CD14-positive monocyte (primary cell): ENCODE measurements around the gene HDAC7. TPM values are rescaled to one million over a fixed set of nuclear protein-coding genes. Genes with fewer than 3 reads are reported as not detected.

Source experiments
- DNase-seq, 3 donors: peaks; one replicate each; pipeline ENCODE4 v3.0.0-alpha.2; 2011 to 2022
- H2AFZ ChIP-seq: 2 replicates; pipeline ENCODE4 v1.6.0; 2012; ENCODE audit warnings: mild to moderate bottlenecking, low read depth, low read length, inconsistent platforms; ENCODE audit not compliant: insufficient read depth, poor library complexity, severe bottlenecking
- H3K27ac ChIP-seq, 2 donors: 1 replicate in 1 of 2; 2 replicates in 1 of 2; pipeline ENCODE4 v1.5.1; 2012 to 2013; ENCODE audit warnings: low read length in 2 of 2, control low read depth in 1 of 2, inconsistent platforms in 1 of 2, low read depth in 1 of 2, mild to moderate bottlenecking in 1 of 2
- H3K27me3 ChIP-seq, 2 donors: one replicate each; pipeline versions ENCODE4 v1.6.0 to v1.6.1; 2011 to 2013; ENCODE audit warnings: low read length in 2 of 2; ENCODE audit not compliant: control insufficient read depth in 2 of 2, insufficient read depth in 2 of 2
- H3K36me3 ChIP-seq, 2 donors: replicated peaks in 1 of 2; 1 replicate in 1 of 2; 2 replicates in 1 of 2; pipeline versions ENCODE4 v1.5.1 to v1.6.1; 2012 to 2013; ENCODE audit warnings: low read length in 2 of 2, control low read depth in 1 of 2, inconsistent platforms in 1 of 2, mild to moderate bottlenecking in 1 of 2; ENCODE audit not compliant: insufficient read depth in 2 of 2, control insufficient read depth in 1 of 2
- H3K4me1 ChIP-seq, 2 donors: 1 replicate in 1 of 2; 2 replicates in 1 of 2; pipeline versions ENCODE4 v1.5.1 to v1.6.1; 2012 to 2013; ENCODE audit warnings: low read length in 2 of 2, control low read depth in 1 of 2, inconsistent platforms in 1 of 2, mild to moderate bottlenecking in 1 of 2, moderate library complexity in 1 of 2; ENCODE audit not compliant: insufficient read depth in 2 of 2, control insufficient read depth in 1 of 2
- H3K4me2 ChIP-seq: replicated peaks from 2 replicates; pipeline ENCODE3; 2012; ENCODE audit warnings: low read length, moderate library complexity, mild to moderate bottlenecking; ENCODE audit not compliant: poor library complexity, severe bottlenecking; ENCODE audit errors: extremely low read depth
- H3K4me3 ChIP-seq, 3 experiments: fragments of 200-600 bp in 1 of 3; sonication (generic) in 1 of 3; replicated peaks in 1 of 3; 1 replicate in 2 of 3; 2 replicates in 1 of 3; pipeline ENCODE4 v1.5.1; 2011 to 2013; ENCODE audit warnings: low read length in 3 of 3, mild to moderate bottlenecking in 3 of 3, control low read depth in 2 of 3, low read depth in 2 of 3, inconsistent platforms in 1 of 3, moderate library complexity in 1 of 3
- H3K79me2 ChIP-seq: 2 replicates; pipeline ENCODE4 v1.6.0; 2012; ENCODE audit warnings: mild to moderate bottlenecking, control low read depth, inconsistent platforms, low read length, moderate library complexity; ENCODE audit not compliant: insufficient read depth
- H3K9ac ChIP-seq: 2 replicates; pipeline ENCODE4 v1.6.0; 2017; ENCODE audit warnings: low read length, mild to moderate bottlenecking; ENCODE audit not compliant: insufficient read depth, poor library complexity, severe bottlenecking
- H3K9me3 ChIP-seq, 2 donors: replicated peaks in 1 of 2; 1 replicate in 1 of 2; 2 replicates in 1 of 2; pipeline versions ENCODE4 v1.5.1 to v1.6.1; 2012 to 2013; ENCODE audit warnings: low read length in 2 of 2, control low read depth in 1 of 2; ENCODE audit not compliant: control insufficient read depth in 1 of 2, insufficient read depth in 1 of 2
- H4K20me1 ChIP-seq: 2 replicates; pipeline ENCODE4 v1.6.0; 2012; ENCODE audit warnings: mild to moderate bottlenecking, low read length, control low read depth, moderate library complexity; ENCODE audit not compliant: insufficient read depth
- H3K27ac Mint-ChIP-seq, 7 donors: one replicate each; pipeline ENCODE4 v1.8.0; 2020; ENCODE audit warnings: mild to moderate bottlenecking in 7 of 7, mixed read lengths in 7 of 7, moderate library complexity in 6 of 7, inconsistent platforms in 2 of 7
- H3K27me3 Mint-ChIP-seq, 3 donors: one replicate each; pipeline ENCODE4 v1.8.0; 2021 to 2022; ENCODE audit warnings: low read depth in 3 of 3, mild to moderate bottlenecking in 3 of 3, mixed read lengths in 3 of 3, moderate library complexity in 3 of 3, inconsistent platforms in 1 of 3
- H3K36me3 Mint-ChIP-seq, 2 donors: one replicate each; pipeline ENCODE4 v1.8.0; 2020; ENCODE audit warnings: mixed read lengths in 2 of 2, inconsistent platforms in 1 of 2, mild to moderate bottlenecking in 1 of 2
- H3K4me1 Mint-ChIP-seq: one replicate; pipeline ENCODE4 v1.8.0; 2020; ENCODE audit warnings: mild to moderate bottlenecking, mixed read lengths
- H3K4me3 Mint-ChIP-seq, 2 donors: one replicate each; pipeline ENCODE4 v1.8.0; 2020; ENCODE audit warnings: mild to moderate bottlenecking in 2 of 2, mixed read lengths in 2 of 2, moderate library complexity in 1 of 2
- H3K9me3 Mint-ChIP-seq, 7 donors: one replicate each; pipeline ENCODE4 v1.8.0; 2020 to 2022; ENCODE audit warnings: mixed read lengths in 7 of 7, mild to moderate bottlenecking in 6 of 7, moderate library complexity in 6 of 7, inconsistent platforms in 2 of 7
- CTCF ChIP-seq: fragments of 200-600 bp; IDR thresholded peaks from one replicate; pipeline ENCODE4 v1.8.0; 2022; ENCODE audit warnings: antibody characterized with exemption, mild to moderate bottlenecking
- WGBS: methylation state at CpG from one replicate; pipeline ENCODE4 v1.1.5; 2013; ENCODE audit warnings: missing lambda C conversion rate; ENCODE audit not compliant: insufficient coverage; 5-methylcytosine and 5-hydroxymethylcytosine counted together
- intact Hi-C, 2 donors: fragments of 100-400 bp; cut with micrococcal nuclease; formaldehyde crosslinking; loops; one replicate each; pipeline versions ENCODE4 v1.15.0 to v1.15.1; 2023
- polyA plus RNA-seq, 3 donors: library from polyadenylated mRNA; depleted of rRNA in 1 of 3; unstranded in 2 of 3; stranded (reverse) in 1 of 3; fragments of 300-500 nt in 2 of 3; fragments of >200 nt in 1 of 3; fragmentation: Illumina TruSeq in 2 of 3; gene quantifications; 1 replicate in 2 of 3; 2 replicates in 1 of 3; pipeline ENCODE4 v1.2.3, GENCODE V29; 2012 to 2021

The HDAC7 gene
- polyA plus RNA-seq, 3 donors, result 5.9 to 79.2 (median 8.4) TPM

- no peaks in the 10 kb centered on the region for H4K20me1 ChIP-seq
- peaks cover 31% of the 10 kb centered on the region for H3K4me1 Mint-ChIP-seq
- no peak for DNase-seq
- TF ChIP-seq CTCF, result no peak
- H3K9me3 Mint-ChIP-seq, result no peaks in the 10 kb centered on the region
- H3K27ac ChIP-seq, result no peak overlapping the region
- no peaks in the 10 kb centered on the region for H3K36me3 Mint-ChIP-seq
- intact Hi-C loops, result no loop called here
- 85% methylated on average over 5 of the region's 9 CpGs for WGBS
- no peak overlapping the region for H3K4me2 ChIP-seq
- no peaks in the 10 kb centered on the region for H3K9me3 ChIP-seq
- no peaks in the 10 kb centered on the region for H3K27me3 ChIP-seq
- no peak overlapping the region for H3K4me3 ChIP-seq
- H2AFZ ChIP-seq, result no peak overlapping the region
- no peaks in the 10 kb centered on the region for H3K79me2 ChIP-seq
- H3K36me3 ChIP-seq, result no peaks in the 10 kb centered on the region
- H3K4me1 ChIP-seq, result peaks cover 8 to 27% of the 10 kb centered on the region in 2 donors
- no peak overlapping the region for H3K9ac ChIP-seq
- H3K27ac Mint-ChIP-seq, result peak overlapping the region in 2 of 7 donors; percentile 60 to 74
- H3K4me3 Mint-ChIP-seq, result no peak overlapping the region
- H3K27me3 Mint-ChIP-seq, result peaks cover 4 to 13% (median 9%) of the 10 kb centered on the region in 3 donors
These were observed 68.1 kb downstream of the HDAC7 start for GRCh38 chr12:47751561-47751960.

- Mint-ChIP-seq H3K27ac (peak overlapping the region in 1 of 7 donors; percentile 74), H3K36me3 (no peaks in the 10 kb centered on the region), H3K4me1 (peaks cover 32% of the 10 kb centered on the region), H3K9me3 (no peaks in the 10 kb centered on the region), H3K27me3 (peaks cover 5 to 13% (median 9%) of the 10 kb centered on the region in 3 donors), H3K4me3 (no peak overlapping the region)
- intact Hi-C loops, result no loop called here
- no peaks in the 10 kb centered on the region for H3K36me3 ChIP-seq
- H3K27ac ChIP-seq, result no peak overlapping the region
- no peak overlapping the region for H3K4me3 ChIP-seq
- H3K79me2 ChIP-seq, result no peaks in the 10 kb centered on the region
- peaks cover 8 to 25% of the 10 kb centered on the region in 2 donors for H3K4me1 ChIP-seq
- H3K9ac ChIP-seq, result no peak overlapping the region
- H3K9me3 ChIP-seq, result no peaks in the 10 kb centered on the region
- WGBS, result 93% methylated on average over 8 of the region's 19 CpGs
- no peak for TF ChIP-seq CTCF
- no peaks in the 10 kb centered on the region for H3K27me3 ChIP-seq
- no peak for DNase-seq
- H2AFZ ChIP-seq, result no peak overlapping the region
- no peak overlapping the region for H3K4me2 ChIP-seq
- H4K20me1 ChIP-seq, result no peaks in the 10 kb centered on the region
These were observed 68.7 kb downstream of the HDAC7 start for GRCh38 chr12:47750916-47751470.
